Measurements from ENCODE around the gene RNF181. TPM values are rescaled to one million over a fixed set of nuclear protein-coding genes. Genes with fewer than 3 reads are reported as not detected.
A peak's percentile ranks its signal among the peaks of the same experiment; 100 is the strongest.

The RNF181 gene
- total RNA-seq, 1 donor from 2014 or later = 67.9 TPM

DNA sequence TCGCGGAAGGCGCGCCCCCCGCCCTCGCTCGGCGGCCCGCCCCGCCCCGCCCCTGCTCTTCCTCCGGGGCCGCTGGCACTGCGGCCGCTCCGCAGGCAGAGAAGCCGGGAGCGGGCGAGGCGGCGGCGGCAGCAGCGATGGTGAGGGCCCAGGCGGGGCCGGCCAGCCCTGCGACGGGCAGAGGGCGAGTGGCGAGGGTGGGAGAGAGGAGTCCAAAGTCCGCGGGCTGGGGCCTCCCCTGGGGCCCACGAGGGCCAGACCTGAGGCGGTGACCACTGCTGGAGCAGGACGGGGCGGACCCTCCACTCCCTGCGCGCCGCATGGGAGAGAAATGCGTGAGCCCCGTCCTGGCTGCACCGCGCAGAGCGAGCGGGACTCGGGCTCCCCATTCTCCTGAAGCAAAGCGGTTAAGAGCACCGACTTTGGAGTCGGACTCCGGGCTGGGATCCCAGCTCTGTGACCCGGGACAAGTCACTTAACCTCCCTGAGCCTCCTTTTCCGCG, 11.1 kb upstream of the RNF181 start, which contains the start of gene VAMP5:
VAMP5 (plus strand) TSS at position 78 of the 503 bp plus-strand sequence; CDS start at position 138, 60 bp downstream.
- TF ChIP-seq, protein P1, sequence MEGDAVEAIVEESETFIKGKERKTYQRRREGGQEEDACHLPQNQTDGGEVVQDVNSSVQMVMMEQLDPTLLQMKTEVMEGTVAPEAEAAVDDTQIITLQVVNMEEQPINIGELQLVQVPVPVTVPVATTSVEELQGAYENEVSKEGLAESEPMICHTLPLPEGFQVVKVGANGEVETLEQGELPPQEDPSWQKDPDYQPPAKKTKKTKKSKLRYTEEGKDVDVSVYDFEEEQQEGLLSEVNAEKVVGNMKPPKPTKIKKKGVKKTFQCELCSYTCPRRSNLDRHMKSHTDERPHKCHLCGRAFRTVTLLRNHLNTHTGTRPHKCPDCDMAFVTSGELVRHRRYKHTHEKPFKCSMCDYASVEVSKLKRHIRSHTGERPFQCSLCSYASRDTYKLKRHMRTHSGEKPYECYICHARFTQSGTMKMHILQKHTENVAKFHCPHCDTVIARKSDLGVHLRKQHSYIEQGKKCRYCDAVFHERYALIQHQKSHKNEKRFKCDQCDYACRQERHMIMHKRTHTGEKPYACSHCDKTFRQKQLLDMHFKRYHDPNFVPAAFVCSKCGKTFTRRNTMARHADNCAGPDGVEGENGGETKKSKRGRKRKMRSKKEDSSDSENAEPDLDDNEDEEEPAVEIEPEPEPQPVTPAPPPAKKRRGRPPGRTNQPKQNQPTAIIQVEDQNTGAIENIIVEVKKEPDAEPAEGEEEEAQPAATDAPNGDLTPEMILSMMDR (conservative IDR thresholded peaks at IDR 0.05) = no peak
- H3K36me3 Mint-ChIP-seq (ENCODE audit: low read depth) = no peaks in the 10 kb centered on the region
- H3K27me3 Mint-ChIP-seq (ENCODE audit: low read depth) = peaks cover 5% of the 10 kb centered on the region
- no peak within 1 kb of the TSS for H3K4me3 Mint-ChIP-seq
- peaks cover 28% of the 10 kb centered on the region for H3K4me1 Mint-ChIP-seq
- H3K27ac Mint-ChIP-seq (ENCODE audit: unreplicated experiment) = no peak within 1 kb of the TSS
- no peaks in the 10 kb centered on the region for H3K9me3 Mint-ChIP-seq
- DNase-seq (ENCODE audit: low read depth, low spot score) = no peak

DNA sequence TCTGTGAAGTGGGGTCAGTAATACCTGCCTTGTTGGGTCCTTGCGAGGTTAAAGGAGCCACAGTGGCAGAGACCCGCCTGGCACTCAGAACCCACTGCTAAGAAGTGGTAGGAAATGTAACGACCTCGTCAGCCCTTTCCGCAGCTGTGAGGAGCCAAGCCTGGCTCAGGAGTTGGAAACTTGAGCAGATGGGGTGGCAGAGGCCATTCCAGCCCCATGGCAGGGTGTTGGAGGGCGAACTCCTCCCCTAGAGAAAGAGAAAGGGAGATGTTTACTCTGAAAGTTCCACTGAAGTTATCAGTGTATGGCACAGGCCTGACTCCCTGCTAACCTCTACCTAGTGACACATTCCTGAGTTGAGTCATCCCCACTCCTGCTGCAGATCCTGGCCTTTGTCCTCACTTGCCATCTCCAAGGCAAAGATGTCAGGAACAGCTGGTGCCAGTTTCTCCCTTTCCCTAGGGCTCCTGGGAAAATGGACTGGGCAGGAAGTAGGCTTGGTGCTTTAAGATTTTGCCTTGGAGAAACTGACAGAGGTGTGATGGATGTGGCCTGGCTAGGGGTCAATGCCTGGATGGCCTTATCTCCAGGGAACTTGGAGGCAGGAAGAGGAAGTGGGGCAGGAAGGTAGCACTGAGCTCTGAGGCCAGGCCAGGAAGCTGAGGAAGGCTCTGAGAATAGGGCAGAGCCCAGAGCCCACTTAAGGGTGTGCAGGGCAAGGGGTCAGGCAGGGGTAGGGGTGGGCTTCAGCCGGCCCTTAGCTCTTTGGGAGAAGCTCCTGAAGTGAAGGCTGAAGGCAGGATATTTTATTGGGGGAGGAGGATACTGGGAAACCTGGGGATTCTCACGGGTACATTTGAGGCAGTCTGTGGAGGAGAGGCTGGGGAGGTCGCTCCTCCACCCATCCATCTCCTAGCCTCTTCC, 10.4 kb upstream of the RNF181 start:
- no peak overlapping the region for H3K4me3 Mint-ChIP-seq
- no peak overlapping the region for H3K27ac Mint-ChIP-seq (ENCODE audit: unreplicated experiment)
- H3K4me1 Mint-ChIP-seq = peaks cover 24% of the 10 kb centered on the region
- no peak for DNase-seq (ENCODE audit: low read depth, low spot score)
- peaks cover 5% of the 10 kb centered on the region for H3K27me3 Mint-ChIP-seq (ENCODE audit: low read depth)
- no peaks in the 10 kb centered on the region for H3K9me3 Mint-ChIP-seq
- no peaks in the 10 kb centered on the region for H3K36me3 Mint-ChIP-seq (ENCODE audit: low read depth)
- TF ChIP-seq, protein P1 (conservative IDR thresholded peaks at IDR 0.05) = no peak

DNA sequence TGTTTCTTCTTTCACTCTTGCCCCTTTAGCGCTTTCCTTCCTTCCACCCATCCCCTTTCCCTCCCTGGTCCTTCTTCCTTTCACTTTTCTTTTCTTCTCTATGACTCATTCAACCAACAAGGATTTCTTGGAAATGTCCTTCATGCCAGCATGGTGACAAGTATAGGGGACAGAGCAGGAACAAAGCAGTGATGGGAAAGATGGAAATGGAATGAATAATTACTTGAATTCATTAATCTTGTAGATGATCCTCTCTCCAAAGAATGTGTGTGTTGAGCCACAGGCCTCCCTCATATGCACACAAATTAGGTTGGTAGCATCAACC, 9.8 kb upstream of the RNF181 start:
- H3K27ac Mint-ChIP-seq (ENCODE audit: unreplicated experiment) = no peak overlapping the region
- H3K27me3 Mint-ChIP-seq (ENCODE audit: low read depth) = peaks cover 5% of the 10 kb centered on the region
- H3K9me3 Mint-ChIP-seq = no peaks in the 10 kb centered on the region
- no peaks in the 10 kb centered on the region for H3K36me3 Mint-ChIP-seq (ENCODE audit: low read depth)
- H3K4me1 Mint-ChIP-seq = peaks cover 24% of the 10 kb centered on the region
- H3K4me3 Mint-ChIP-seq = no peak overlapping the region
- TF ChIP-seq, protein P1 (conservative IDR thresholded peaks at IDR 0.05) = no peak
- no peak for DNase-seq (ENCODE audit: low read depth, low spot score)

DNA sequence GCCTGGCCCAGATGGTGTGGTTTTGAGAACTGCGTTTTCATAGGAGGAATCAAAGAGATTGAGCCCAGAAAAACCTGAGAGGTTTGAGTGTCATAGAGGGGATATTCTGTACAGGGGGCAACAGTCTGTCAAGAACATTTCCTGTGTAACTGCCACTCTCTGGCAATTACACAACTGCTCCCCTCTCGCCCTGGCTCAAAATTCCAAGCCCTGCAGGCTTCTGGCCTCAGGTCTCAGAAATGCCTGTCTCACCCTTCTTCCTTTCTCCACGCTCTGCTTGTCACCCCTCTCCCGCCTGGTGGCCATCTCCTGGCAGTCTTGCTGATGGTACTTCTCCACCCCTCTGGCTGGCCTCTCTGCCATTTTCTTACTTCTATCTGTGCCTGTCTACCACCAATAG, 7.3 kb upstream of the RNF181 start:
- DNase-seq (ENCODE audit: low read depth, low spot score) = no peak
- peaks cover 3% of the 10 kb centered on the region for H3K27me3 Mint-ChIP-seq (ENCODE audit: low read depth)
- no peaks in the 10 kb centered on the region for H3K9me3 Mint-ChIP-seq
- TF ChIP-seq, protein P1 (conservative IDR thresholded peaks at IDR 0.05) = no peak
- peak overlapping the region; percentile 45 for H3K27ac Mint-ChIP-seq (ENCODE audit: unreplicated experiment)
- no peaks in the 10 kb centered on the region for H3K36me3 Mint-ChIP-seq (ENCODE audit: low read depth)
- H3K4me1 Mint-ChIP-seq = peaks cover 20% of the 10 kb centered on the region
- H3K4me3 Mint-ChIP-seq = no peak overlapping the region

DNA sequence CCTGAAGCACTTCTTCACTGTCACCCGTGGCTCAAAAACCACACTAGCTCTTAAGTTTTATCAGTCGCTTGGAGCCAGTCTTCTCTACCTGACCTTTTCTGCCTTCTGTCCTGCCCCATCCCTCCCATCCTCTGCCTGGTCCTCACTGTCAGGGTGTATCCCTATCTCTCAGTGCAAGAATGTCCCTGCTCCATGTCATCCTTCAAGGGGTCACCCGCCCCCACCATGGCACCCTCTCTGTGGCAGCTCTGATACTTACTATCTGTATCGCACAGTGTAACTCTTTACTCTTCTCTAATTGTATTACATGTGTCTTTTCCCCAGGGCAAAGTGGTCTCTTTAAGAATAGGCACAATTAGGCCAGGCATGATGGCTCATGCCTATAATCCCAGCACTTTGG, 6.9 kb upstream of the RNF181 start:
- Mint-ChIP-seq H3K27ac (ENCODE audit: unreplicated experiment) (peak overlapping the region; percentile 45), H3K4me3 (no peak overlapping the region), H3K27me3 (ENCODE audit: low read depth) (peaks cover 3% of the 10 kb centered on the region), H3K36me3 (ENCODE audit: low read depth) (no peaks in the 10 kb centered on the region), H3K9me3 (no peaks in the 10 kb centered on the region), H3K4me1 (peaks cover 20% of the 10 kb centered on the region)
- DNase-seq (ENCODE audit: low read depth, low spot score) = no peak
- TF ChIP-seq, protein P1 (conservative IDR thresholded peaks at IDR 0.05) = no peak
